SK-N-MC (cell line): Measurements from ENCODE around the gene DNAL4.
"Not testable (repeated sequence)": the region's sequence is repeated elsewhere in the genome, so short reads cannot be mapped to it uniquely, and the experiment has no call there.

Experiments used
- DNase-seq: peaks from one replicate; pipeline ENCODE4 v3.0.0-alpha.2; 2011; ENCODE audit warnings: low read depth, low spot score
- H3K27ac ChIP-seq: fragments of 200-600 bp; sonication (generic); 2 replicates; pipeline ENCODE4 v1.5.1; 2016; ENCODE audit warnings: mixed run types
- H3K36me3 ChIP-seq: fragments of 200-600 bp; sonication (generic); 2 replicates; pipeline ENCODE4 v1.6.1; 2017; ENCODE audit warnings: antibody characterized with exemption, low read length, mixed read lengths; ENCODE audit not compliant: insufficient read depth
- H3K4me3 ChIP-seq: fragments of 200-600 bp; sonication (generic); 2 replicates; pipeline ENCODE4 v1.5.1; 2016
- H3K9ac ChIP-seq: fragments of 200-600 bp; sonication (generic); 2 replicates; pipeline ENCODE4 v1.8.0; 2017; ENCODE audit warnings: mixed run types, mixed read lengths; ENCODE audit not compliant: insufficient read length
- H3K9me3 ChIP-seq: fragments of 200-600 bp; sonication (generic); 2 replicates; pipeline ENCODE4 v1.6.1; 2017; ENCODE audit warnings: low read depth, mild to moderate bottlenecking, antibody characterized with exemption, low read length, moderate library complexity, mixed read lengths
- EZH2 ChIP-seq: fragments of 200-600 bp; sonication (generic); IDR thresholded peaks from one replicate; pipeline ENCODE4 v1.6.1; 2017; ENCODE audit warnings: antibody characterized with exemption
- FOXP2 ChIP-seq: optimal IDR thresholded peaks from 2 replicates; pipeline ENCODE3; 2011; ENCODE audit warnings: mild to moderate bottlenecking, moderate library complexity; ENCODE audit not compliant: insufficient read depth; ENCODE audit errors: extremely low read length, control extremely low read depth
- POLR2AphosphoS5 ChIP-seq: IDR thresholded peaks from 2 replicates; pipeline ENCODE4 v1.6.1; 2012; ENCODE audit warnings: mild to moderate bottlenecking, low read depth, low read length, borderline replicate concordance

The DNAL4 gene

DNA sequence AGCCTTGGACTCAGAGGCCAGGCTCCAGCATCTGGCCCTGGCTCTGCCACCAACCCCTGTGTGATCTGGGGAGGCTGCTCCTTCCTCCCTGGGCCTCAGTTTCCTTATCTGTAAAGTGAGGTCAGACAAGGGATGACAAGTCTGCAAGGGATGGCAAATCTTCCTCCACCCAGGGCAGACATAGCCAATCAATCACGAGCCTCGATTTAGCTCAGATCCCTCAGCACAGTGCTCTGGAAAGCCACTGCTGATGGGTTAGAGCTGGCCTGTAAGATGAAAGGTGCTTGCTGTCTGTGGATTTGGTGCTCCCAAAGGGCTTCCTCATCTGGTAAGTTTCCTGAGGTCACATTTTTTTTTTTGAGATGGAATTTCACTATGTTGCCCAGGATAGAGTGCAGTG is 29.7 kb upstream of the DNAL4 start:
- no peak for DNase-seq
- Histone ChIP-seq H3K4me3 (no peak overlapping the region), H3K36me3 (no peaks in the 10 kb centered on the region; the same call in 1 of the 2 replicates), H3K27ac (no peak overlapping the region), H3K9ac (no peak overlapping the region), H3K9me3 (no peaks in the 10 kb centered on the region)
- no peak for TF ChIP-seq EZH2
- TF ChIP-seq POLR2AphosphoS5 = no peak
- TF ChIP-seq FOXP2 = no peak

DNA sequence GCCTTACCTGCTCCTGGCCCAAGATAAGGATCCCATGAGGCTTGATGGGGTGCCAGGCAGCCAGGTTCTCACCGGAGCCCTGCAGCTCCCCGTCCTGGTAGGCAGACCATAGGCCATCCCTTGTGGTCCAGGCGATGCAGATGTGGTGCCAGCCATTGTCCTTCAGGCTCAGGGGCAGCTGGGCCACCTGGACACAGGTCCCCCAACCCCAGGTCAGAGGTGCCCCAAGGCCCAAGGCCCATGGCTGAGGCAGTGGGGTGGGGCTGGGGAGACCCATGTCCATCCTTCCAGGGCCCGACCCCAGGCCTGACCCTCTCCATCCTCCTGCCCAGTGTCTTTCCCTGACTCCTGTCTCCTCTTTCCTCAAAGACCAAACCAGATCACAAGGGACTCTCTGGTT is 29.1 kb upstream of the DNAL4 start:
- no peak overlapping the region for H3K9ac ChIP-seq
- H3K4me3 ChIP-seq = no peak overlapping the region
- no peaks in the 10 kb centered on the region; the same call in 1 of the 2 replicates for H3K36me3 ChIP-seq
- H3K27ac ChIP-seq = no peak overlapping the region
- DNase-seq = no peak
- no peaks in the 10 kb centered on the region for H3K9me3 ChIP-seq
- TF ChIP-seq FOXP2 = no peak
- no peak for TF ChIP-seq POLR2AphosphoS5
- no peak for TF ChIP-seq EZH2

GRCh38 chr22:38820020-38820419 is 26.1 kb upstream of the DNAL4 start:
- Histone ChIP-seq H3K9ac (no peak overlapping the region), H3K9me3 (no peaks in the 10 kb centered on the region), H3K27ac (no peak overlapping the region), H3K4me3 (no peak overlapping the region), H3K36me3 (no peaks in the 10 kb centered on the region; the same call in 1 of the 2 replicates)
- TF ChIP-seq FOXP2 = no peak
- no peak for TF ChIP-seq POLR2AphosphoS5
- no peak for TF ChIP-seq EZH2
- DNase-seq = no peak

DNA sequence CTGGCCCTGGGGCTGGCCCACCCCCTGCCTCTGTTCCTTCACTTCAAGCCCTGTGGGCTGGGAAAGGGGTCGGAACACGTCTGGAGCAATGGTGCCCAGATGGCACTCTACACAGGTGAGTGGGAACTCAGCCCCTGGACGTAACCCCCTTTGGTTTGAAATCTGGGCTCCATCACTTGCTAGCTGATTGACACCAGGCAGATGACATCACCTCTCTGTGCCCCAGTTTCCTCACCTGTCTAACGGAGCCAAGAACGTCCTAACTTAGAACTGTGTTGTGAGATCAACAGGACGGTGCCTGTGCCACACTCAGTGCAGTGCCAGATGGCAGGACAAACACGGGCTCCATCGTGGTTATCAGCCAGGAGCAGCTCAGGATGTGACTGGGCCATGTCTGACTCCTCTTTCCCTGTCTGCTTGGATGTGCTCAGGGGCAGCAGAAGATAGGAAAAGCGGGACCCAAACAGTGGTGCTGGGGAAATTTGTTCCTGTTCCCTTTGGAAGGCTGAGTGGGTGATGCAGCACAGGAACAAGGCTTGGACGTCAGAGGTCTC is 25.5 kb upstream of the DNAL4 start:
- TF ChIP-seq FOXP2 = no peak
- TF ChIP-seq POLR2AphosphoS5 = no peak
- no peak for TF ChIP-seq EZH2
- no peak overlapping the region for H3K27ac ChIP-seq
- H3K4me3 ChIP-seq = no peak overlapping the region
- DNase-seq = no peak
- no peaks in the 10 kb centered on the region for H3K9me3 ChIP-seq
- no peak overlapping the region for H3K9ac ChIP-seq
- no peaks in the 10 kb centered on the region for H3K36me3 ChIP-seq

DNA sequence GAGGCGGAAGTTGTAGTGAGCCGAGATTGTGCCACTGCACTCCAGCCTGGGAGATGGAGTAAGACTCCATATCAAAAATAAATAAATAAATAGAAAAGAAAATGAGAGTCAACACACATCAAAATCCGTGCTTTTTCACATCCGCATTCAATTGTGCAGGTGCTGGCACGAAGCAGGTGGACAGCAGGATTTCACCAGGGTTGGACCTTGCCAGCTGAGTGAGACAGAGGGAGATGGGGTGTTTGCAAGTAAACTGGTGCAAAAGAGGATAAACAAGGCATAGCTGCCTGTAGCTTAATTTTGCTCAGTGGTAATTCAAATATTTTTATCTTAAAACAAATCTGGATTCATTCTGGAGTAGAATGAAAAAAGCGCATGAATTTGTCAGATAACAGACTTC is 23.3 kb upstream of the DNAL4 start:
- H3K27ac ChIP-seq = no peak overlapping the region
- no peak overlapping the region for H3K9ac ChIP-seq
- TF ChIP-seq POLR2AphosphoS5 = no peak
- TF ChIP-seq FOXP2 = no peak
- TF ChIP-seq EZH2 = no peak
- no peak overlapping the region for H3K4me3 ChIP-seq
- no peaks in the 10 kb centered on the region for H3K9me3 ChIP-seq
- H3K36me3 ChIP-seq = no peaks in the 10 kb centered on the region
- DNase-seq = no peak

DNA sequence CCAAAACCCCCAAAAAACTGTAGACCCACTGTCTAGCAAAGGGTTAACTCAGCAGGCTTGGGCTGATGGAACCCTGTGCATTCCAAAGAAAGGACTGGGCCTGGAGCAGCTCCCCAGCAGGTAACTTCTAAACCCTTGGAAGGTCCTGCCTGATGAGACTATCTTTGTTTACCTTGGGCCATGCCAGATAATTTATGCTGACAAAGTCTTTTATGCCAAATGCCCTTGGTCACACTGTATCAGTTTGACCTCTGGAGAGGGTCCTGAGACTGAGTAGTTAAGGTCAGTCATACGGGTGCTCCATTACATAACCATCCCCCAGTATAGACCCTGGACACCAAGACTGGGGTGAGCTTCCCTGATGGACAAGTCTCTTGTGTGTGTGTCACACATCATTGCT is 21.9 kb upstream of the DNAL4 start:
- no peak overlapping the region for H3K4me3 ChIP-seq
- DNase-seq = no peak
- no peak for TF ChIP-seq POLR2AphosphoS5
- no peak for TF ChIP-seq FOXP2
- TF ChIP-seq EZH2 = no peak
- H3K9ac ChIP-seq = no peak overlapping the region
- no peaks in the 10 kb centered on the region for H3K9me3 ChIP-seq
- H3K36me3 ChIP-seq = no peaks in the 10 kb centered on the region; the same call in 1 of the 2 replicates
- no peak overlapping the region for H3K27ac ChIP-seq

GRCh38 chr22:38811241-38811640 is 17.3 kb upstream of the DNAL4 start:
- Histone ChIP-seq H3K4me3 (no peak overlapping the region), H3K27ac (no peak overlapping the region), H3K9me3 (no peaks in the 10 kb centered on the region; the same call in 1 of the 2 replicates), H3K36me3 (peaks cover 3% of the 10 kb centered on the region; the same call in 1 of the 2 replicates), H3K9ac (no peak overlapping the region)
- DNase-seq = no peak
- TF ChIP-seq FOXP2 = no peak
- TF ChIP-seq EZH2 = no peak
- no peak for TF ChIP-seq POLR2AphosphoS5

- H3K36me3 ChIP-seq, H3K9me3 ChIP-seq, H3K9ac ChIP-seq, DNase-seq, H3K4me3 ChIP-seq: not testable (repeated sequence)
- H3K27ac ChIP-seq = 0 out of 2 replicates have a peak overlapping the region, but pooled peaks have one; percentile 10
These were observed 11.2 kb upstream of the DNAL4 start for GRCh38 chr22:38805041-38805593.

GRCh38 chr22:38802671-38803121 is 8.8 kb upstream of the DNAL4 start:
- peak; percentile 99 for DNase-seq
- H3K9ac ChIP-seq = no peak overlapping the region

More at GRCh38 chr22:38802671-38803121, 8.8 kb upstream of the DNAL4 start:
- H3K27ac ChIP-seq = peak overlapping the region; percentile 96
- H3K4me3 ChIP-seq = peak overlapping the region; percentile 19
- no peak for TF ChIP-seq EZH2
- TF ChIP-seq FOXP2 = peak; percentile 73
- peak; percentile 48; the same call in 1 of the 2 replicates for TF ChIP-seq POLR2AphosphoS5
- H3K9me3 ChIP-seq = no peaks in the 10 kb centered on the region
- H3K36me3 ChIP-seq = no peaks in the 10 kb centered on the region
